H9 (cell line): ENCODE measurements around the gene RPL21. TPM values are rescaled to one million over a fixed set of nuclear protein-coding genes. Genes with fewer than 3 reads are reported as not detected.

Source experiments
- DNase-seq: peaks from one replicate; pipeline ENCODE4 v3.0.0-alpha.2; 2017
- H2AFZ ChIP-seq: one replicate; pipeline ENCODE4 v1.6.1; 2013; ENCODE audit warnings: mild to moderate bottlenecking, low read length, control low read depth, moderate library complexity
- H2AK5ac ChIP-seq: 2 replicates; pipeline ENCODE4 v1.6.1; 2013; ENCODE audit warnings: low read length, control low read depth, mixed read lengths; ENCODE audit not compliant: insufficient read length
- H2BK120ac ChIP-seq: one replicate; pipeline ENCODE4 v1.6.1; 2013; ENCODE audit warnings: low read depth, mild to moderate bottlenecking, low read length, control low read depth, inconsistent platforms; ENCODE audit not compliant: poor library complexity, severe bottlenecking
- H2BK12ac ChIP-seq: 2 replicates; pipeline ENCODE4 v1.6.1; 2013; ENCODE audit warnings: low read length, control low read depth, mixed read lengths, low read depth; ENCODE audit not compliant: insufficient read length
- H2BK15ac ChIP-seq: 2 replicates; pipeline ENCODE4 v1.6.1; 2013; ENCODE audit warnings: low read depth, low read length, control low read depth
- H2BK20ac ChIP-seq: one replicate; pipeline ENCODE4 v1.6.1; 2013; ENCODE audit warnings: low read depth, mild to moderate bottlenecking, low read length, control low read depth, inconsistent platforms; ENCODE audit not compliant: poor library complexity, severe bottlenecking
- H2BK5ac ChIP-seq: 2 replicates; pipeline ENCODE4 v1.6.1; 2013; ENCODE audit warnings: low read length, control low read depth, mixed read lengths; ENCODE audit not compliant: insufficient read length
- H3K14ac ChIP-seq: 2 replicates; pipeline ENCODE4 v1.6.1; 2013; ENCODE audit warnings: low read length, control low read depth; ENCODE audit not compliant: insufficient read depth
- H3K18ac ChIP-seq: 2 replicates; pipeline ENCODE4 v1.6.1; 2013; ENCODE audit warnings: low read depth, mild to moderate bottlenecking, mixed read lengths, low read length, control low read depth; ENCODE audit not compliant: insufficient read length
- H3K23ac ChIP-seq: 2 replicates; pipeline ENCODE4 v1.6.1; 2013; ENCODE audit warnings: low read length, control low read depth, mixed read lengths, low read depth; ENCODE audit not compliant: insufficient read length
- H3K23me2 ChIP-seq: 2 replicates; pipeline ENCODE4 v1.6.1; 2013; ENCODE audit warnings: low read depth, mild to moderate bottlenecking, mixed read lengths, low read length, control low read depth; ENCODE audit not compliant: insufficient read length, poor library complexity, severe bottlenecking
- H3K27ac ChIP-seq: 2 replicates; pipeline ENCODE4 v1.5.1; 2013; ENCODE audit warnings: low read length, control low read depth, mixed read lengths, low read depth; ENCODE audit not compliant: insufficient read length
- H3K27me3 ChIP-seq: 2 replicates; pipeline ENCODE4 v1.6.1; 2013; ENCODE audit warnings: low read length, control low read depth, inconsistent platforms; ENCODE audit not compliant: insufficient read depth
- H3K4ac ChIP-seq: 2 replicates; pipeline ENCODE4 v1.6.1; 2013; ENCODE audit warnings: low read depth, mild to moderate bottlenecking, control low read depth, inconsistent platforms, low read length, moderate library complexity
- H3K4me1 ChIP-seq: 2 replicates; pipeline ENCODE4 v1.6.1; 2013; ENCODE audit warnings: low read length, control low read depth, inconsistent platforms; ENCODE audit not compliant: insufficient read depth
- H3K4me2 ChIP-seq: 2 replicates; pipeline ENCODE4 v1.6.1; 2013; ENCODE audit warnings: low read length, control low read depth, mixed read lengths; ENCODE audit not compliant: insufficient read length, insufficient read depth
- H3K56ac ChIP-seq: 2 replicates; pipeline ENCODE4 v1.6.1; 2013; ENCODE audit warnings: low read depth, mild to moderate bottlenecking, mixed read lengths, low read length, control low read depth; ENCODE audit not compliant: insufficient read length
- H3K79me1 ChIP-seq: 2 replicates; pipeline ENCODE4 v1.6.1; 2013; ENCODE audit warnings: low read depth, mild to moderate bottlenecking, moderate library complexity, low read length, control low read depth, inconsistent platforms; ENCODE audit not compliant: insufficient read depth, poor library complexity, severe bottlenecking
- H3K79me2 ChIP-seq: 2 replicates; pipeline ENCODE4 v1.6.1; 2013; ENCODE audit warnings: low read length, control low read depth, inconsistent platforms; ENCODE audit not compliant: insufficient read depth
- H3K9ac ChIP-seq: 2 replicates; pipeline ENCODE4 v1.6.1; 2013; ENCODE audit warnings: low read length, control low read depth, mixed read lengths; ENCODE audit not compliant: insufficient read length; ENCODE audit errors: extremely low read depth
- H3K9me3 ChIP-seq: one replicate; pipeline ENCODE4 v1.6.1; 2013; ENCODE audit warnings: low read depth, low read length, inconsistent platforms; ENCODE audit not compliant: control insufficient read depth
- H3T11ph ChIP-seq: one replicate; pipeline ENCODE4 v1.6.1; 2013; ENCODE audit warnings: mild to moderate bottlenecking, low read length, control low read depth, inconsistent platforms
- H4K20me1 ChIP-seq: one replicate; pipeline ENCODE4 v1.6.1; 2013; ENCODE audit not compliant: control insufficient read depth, insufficient read length, insufficient read depth
- H4K5ac ChIP-seq: 2 replicates; pipeline ENCODE4 v1.6.1; 2013; ENCODE audit warnings: low read depth, mild to moderate bottlenecking, mixed read lengths, low read length, control low read depth; ENCODE audit not compliant: insufficient read length
- H4K8ac ChIP-seq: replicated peaks from 2 replicates; pipeline ENCODE4 v1.6.1; 2013; ENCODE audit warnings: low read length, control low read depth, mixed read lengths, low read depth; ENCODE audit not compliant: insufficient read length
- H4K91ac ChIP-seq: 2 replicates; pipeline ENCODE4 v1.6.1; 2013; ENCODE audit warnings: low read depth, mild to moderate bottlenecking, moderate library complexity, mixed read lengths, low read length, control low read depth; ENCODE audit not compliant: insufficient read length
- H3K27ac Mint-ChIP-seq, 3 experiments: 2 replicates in 2 of 3; 3 replicates in 1 of 3; pipeline ENCODE4 v1.8.0; 2020 to 2021; ENCODE audit warnings: mixed read lengths in 3 of 3, mild to moderate bottlenecking in 1 of 3, moderate library complexity in 1 of 3
- H3K27me3 Mint-ChIP-seq: 2 replicates; pipeline ENCODE4 v1.8.0; 2021; ENCODE audit warnings: low read depth, mild to moderate bottlenecking, moderate library complexity, mixed read lengths
- H3K36me3 Mint-ChIP-seq, 3 experiments: 2 replicates in 2 of 3; 3 replicates in 1 of 3; pipeline ENCODE4 v1.8.0; 2020 to 2021; ENCODE audit warnings: low read depth in 3 of 3, mixed read lengths in 3 of 3; ENCODE audit not compliant: insufficient read depth in 1 of 3
- H3K4me1 Mint-ChIP-seq, 2 experiments: 2 replicates each; pipeline ENCODE4 v1.8.0; 2020; ENCODE audit warnings: mixed read lengths in 2 of 2
- H3K4me3 Mint-ChIP-seq, 2 experiments: 2 replicates in 1 of 2; 3 replicates in 1 of 2; pipeline ENCODE4 v1.8.0; 2020 to 2021; ENCODE audit warnings: mild to moderate bottlenecking in 2 of 2, mixed read lengths in 2 of 2, moderate library complexity in 1 of 2
- H3K9me3 Mint-ChIP-seq, 2 experiments: 2 replicates in 1 of 2; 3 replicates in 1 of 2; pipeline ENCODE4 v1.8.0; 2020; ENCODE audit warnings: mild to moderate bottlenecking in 2 of 2, mixed read lengths in 2 of 2, moderate library complexity in 1 of 2
- CTCF ChIP-seq: fragments of 200-600 bp; sonication (generic); conservative IDR thresholded peaks from 3 replicates; pipeline ENCODE4 v1.8.0; 2021; ENCODE audit warnings: antibody characterized with exemption, mild to moderate bottlenecking
- WGBS: extraction: QIAGEN DNeasy Blood & Tissue Kit; methylation state at CpG from one replicate; pipeline ENCODE4 v1.1.7; 2013; ENCODE audit warnings: missing lambda C conversion rate, low lambda C conversion rate, mixed read lengths; ENCODE audit not compliant: insufficient read length; ENCODE audit errors: extremely low coverage; 5-methylcytosine and 5-hydroxymethylcytosine counted together
- total RNA-seq: library from RNA; stranded (reverse); gene quantifications from 2 replicates; pipeline ENCODE4 v1.2.1, GENCODE V29; 2021

The RPL21 gene
- total RNA-seq, 1 experiment from 2014 or later = 1,099 TPM

DNA sequence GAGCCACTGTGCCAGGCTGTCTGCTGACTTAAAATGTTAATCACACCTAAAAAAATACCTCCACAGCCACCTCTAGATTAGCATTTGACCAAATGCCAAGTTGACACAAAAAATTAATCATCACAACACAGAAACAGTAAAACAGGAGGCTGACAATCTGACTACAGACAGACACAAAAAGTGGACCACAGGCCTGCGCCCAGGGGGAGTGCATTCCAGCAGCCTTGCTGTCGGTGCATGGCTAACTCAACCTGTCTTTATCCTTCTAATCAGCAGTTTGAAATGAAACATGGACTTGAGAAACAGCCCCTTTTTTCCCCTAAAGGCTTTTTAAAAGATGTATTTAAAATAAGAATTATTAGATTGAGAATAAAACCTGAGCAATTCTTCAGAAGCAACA is 53.3 kb downstream of the RPL21 start:
- no peak overlapping the region for H3K4me3 Mint-ChIP-seq
- H3K18ac ChIP-seq = no peak overlapping the region
- peaks cover 0 to 6% of the 10 kb centered on the region in 2 experiments; a peak in 2 of 5 replicates for H3K9me3 Mint-ChIP-seq
- H2BK15ac ChIP-seq = no peak overlapping the region
- H3K4ac ChIP-seq = no peak overlapping the region
- no peak overlapping the region for H3K4me2 ChIP-seq
- H3K9me3 ChIP-seq = no peaks in the 10 kb centered on the region
- no peaks in the 10 kb centered on the region for H3K79me2 ChIP-seq
- H2BK5ac ChIP-seq = no peak overlapping the region
- H3K27me3 Mint-ChIP-seq = no peaks in the 10 kb centered on the region
- H3K27ac Mint-ChIP-seq = no peak overlapping the region
- no peaks in the 10 kb centered on the region for H4K20me1 ChIP-seq
- H3K27ac ChIP-seq = no peak overlapping the region
- no peak overlapping the region for H4K91ac ChIP-seq
- H3K79me1 ChIP-seq = no peaks in the 10 kb centered on the region
- no peak overlapping the region for H2BK12ac ChIP-seq
- H3T11ph ChIP-seq = no peak overlapping the region
- no peak overlapping the region for H2BK120ac ChIP-seq
- H3K9ac ChIP-seq = no peak overlapping the region
- no CpG with 5 or more reads among the region's 2 CpGs for WGBS
- no peaks in the 10 kb centered on the region for H3K4me1 ChIP-seq
- no peaks in the 10 kb centered on the region for H3K23me2 ChIP-seq
- H2AK5ac ChIP-seq = no peak overlapping the region
- H2BK20ac ChIP-seq = no peak overlapping the region
- no peak overlapping the region for H4K5ac ChIP-seq
- no peak overlapping the region for H3K14ac ChIP-seq
- H4K8ac ChIP-seq = no peak overlapping the region
- no peak for TF ChIP-seq CTCF
- no peak for DNase-seq
- no peak overlapping the region for H3K56ac ChIP-seq
- no peak overlapping the region for H2AFZ ChIP-seq
- no peaks in the 10 kb centered on the region for H3K4me1 Mint-ChIP-seq
- H3K36me3 Mint-ChIP-seq = no peaks in the 10 kb centered on the region; a peak in 1 of 7 replicates
- H3K27me3 ChIP-seq = no peaks in the 10 kb centered on the region
- no peak overlapping the region for H3K23ac ChIP-seq

Other genes starting within 250 kb of the RPL21 start
- gene USP12, start 79.7 kb upstream of the RPL21 start, total RNA-seq = 22.6 and 24.8 TPM in 2 replicates
- 2.0 and 2.7 TPM in 2 replicates for gene RASL11A, start 19.3 kb downstream of the RPL21 start, total RNA-seq
- gene GTF3A, start 173.1 kb downstream of the RPL21 start, total RNA-seq = 70.0 and 70.5 TPM in 2 replicates
- 31.6 and 32.3 TPM in 2 replicates for gene MTIF3, start 199.0 kb downstream of the RPL21 start, total RNA-seq